Measurements from ENCODE around the gene CLIC4. TPM values are rescaled to one million over a fixed set of nuclear protein-coding genes. Genes with fewer than 3 reads are reported as not detected.
A peak's percentile ranks its signal among the peaks of the same experiment; 100 is the strongest.

CLIC4 gene
- total and polyA plus RNA-seq, 10 of the 15 experiments (the other 5 are each of a cell fraction or from before 2014, with no cell fraction given): 20.4 to 107 (median 69.6) TPM

DNA sequence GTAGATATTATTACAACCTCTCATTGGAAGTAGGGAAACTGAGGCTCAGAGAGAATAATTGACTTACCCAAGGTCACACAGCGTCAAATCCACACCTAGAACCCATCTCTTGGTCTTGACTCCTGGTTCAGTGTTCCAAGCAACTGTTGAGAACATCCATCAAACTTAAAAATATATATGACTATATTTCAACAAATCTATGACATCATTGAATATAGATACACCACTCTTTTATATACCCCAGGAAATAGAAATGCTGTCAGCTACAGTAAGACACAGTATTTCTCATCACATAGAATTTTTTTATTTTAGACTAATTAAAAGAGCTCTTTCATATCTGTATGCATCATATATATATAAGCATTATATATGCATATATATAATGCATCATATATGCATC is 127.9 kb downstream of the CLIC4 start:
- 7% methylated on average over 1 of the region's 1 CpG for WGBS (ENCODE audit: insufficient coverage, insufficient replicate concordance, low lambda C conversion rate, missing lambda C conversion rate)
- FAIRE-seq (no peak), DNase-seq (ENCODE audit: low read depth, low spot score) (no peak), ATAC-seq (no peak)
- ChIA-PET POLR2A (no interaction called here), SMC1A (ENCODE audit: uncharacterized antibody, unreplicated experiment) (interaction anchor here (1.0 to 1.7 kb wide), 2 partner anchors 14 to 164 kb away, joined by 3 to 4 read pairs; no protein-coding TSS in a partner anchor), RAD21 (ENCODE audit: unreplicated experiment) (no interaction called here), CTCF (no interaction called here)
- Histone ChIP-seq H2AFZ (ENCODE audit: control insufficient read depth, low read depth, low read length) (no peak overlapping the region), H3K9me3 (replicated peaks; ENCODE audit: control insufficient read depth, insufficient read depth, low read length) (peaks cover under 1% of the 10 kb centered on the region; the same call in 2 of the 3 replicates), H3K27ac (ENCODE audit: control insufficient read depth, insufficient read depth) (no peak overlapping the region), H3K4me3 (no peak overlapping the region), H3K4me1 (ENCODE audit: control insufficient read depth, insufficient read depth, low read length) (peaks cover 7% of the 10 kb centered on the region), H3K9ac (ENCODE audit: control insufficient read depth, insufficient read depth, low read length) (no peak overlapping the region), H3K4me2 (ENCODE audit: control insufficient read depth, insufficient read depth) (no peak overlapping the region), H3K79me2 (ENCODE audit: control insufficient read depth, insufficient read depth, low read length) (no peaks in the 10 kb centered on the region), H4K20me1 (ENCODE audit: control insufficient read depth, insufficient read depth) (no peaks in the 10 kb centered on the region), H3K27me3 (replicated peaks in 1 of 2; ENCODE audit: control insufficient read depth in 2 of 2, insufficient read depth in 2 of 2, low read length in 1 of 2) (no peaks in the 10 kb centered on the region; a peak in 1 of 4 replicates), H3K36me3 (ENCODE audit: control insufficient read depth in 2 of 2, insufficient read depth in 2 of 2, low read length in 1 of 2) (no peaks in the 10 kb centered on the region)
- in situ Hi-C loops (cut with MboI) (no loop called here), intact Hi-C loops (cut with micrococcal nuclease; ENCODE audit: unreplicated experiment) (no loop called here)
- TF ChIP-seq SP1 (IDR thresholded peaks at IDR 0.05; ENCODE audit: low read depth, low read length): no peak
- TF ChIP-seq, protein P1, sequence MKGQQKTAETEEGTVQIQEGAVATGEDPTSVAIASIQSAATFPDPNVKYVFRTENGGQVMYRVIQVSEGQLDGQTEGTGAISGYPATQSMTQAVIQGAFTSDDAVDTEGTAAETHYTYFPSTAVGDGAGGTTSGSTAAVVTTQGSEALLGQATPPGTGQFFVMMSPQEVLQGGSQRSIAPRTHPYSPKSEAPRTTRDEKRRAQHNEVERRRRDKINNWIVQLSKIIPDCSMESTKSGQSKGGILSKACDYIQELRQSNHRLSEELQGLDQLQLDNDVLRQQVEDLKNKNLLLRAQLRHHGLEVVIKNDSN (IDR thresholded peaks at IDR 0.05; ENCODE audit: borderline replicate concordance, extremely low read length, insufficient read depth, low read depth, low read length): no peak
- peak; percentile 56 for TF ChIP-seq ATF7 (IDR thresholded peaks at IDR 0.05; ENCODE audit: low read depth)
- no TSS peak for BruUV-seq (replicated peaks)

DNA sequence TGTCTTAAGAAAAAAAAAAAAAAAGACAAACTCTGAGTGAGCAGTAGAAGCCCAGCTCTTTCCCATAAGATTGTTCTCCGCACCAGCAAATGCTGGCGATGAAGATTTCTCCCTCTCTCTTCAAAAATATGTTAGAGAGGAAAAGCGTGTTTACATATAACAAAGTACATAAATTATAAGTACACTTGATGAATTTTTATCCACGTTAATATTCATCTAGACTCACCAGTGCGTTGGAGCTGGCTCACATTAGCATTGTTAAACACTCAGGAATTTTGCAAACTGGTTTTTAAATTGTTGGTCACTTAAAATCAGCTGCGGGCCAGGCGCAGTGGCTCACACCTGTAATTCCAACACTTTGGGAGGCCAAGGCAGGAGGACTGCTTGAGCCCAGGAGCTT is 128.8 kb downstream of the CLIC4 start:
- Histone ChIP-seq H3K79me2 (ENCODE audit: control insufficient read depth, insufficient read depth, low read length) (no peaks in the 10 kb centered on the region), H3K4me2 (ENCODE audit: control insufficient read depth, insufficient read depth) (no peak overlapping the region), H3K4me1 (ENCODE audit: control insufficient read depth, insufficient read depth, low read length) (peaks cover 7% of the 10 kb centered on the region), H4K20me1 (ENCODE audit: control insufficient read depth, insufficient read depth) (no peaks in the 10 kb centered on the region), H3K4me3 (no peak overlapping the region), H3K36me3 (ENCODE audit: control insufficient read depth in 2 of 2, insufficient read depth in 2 of 2, low read length in 1 of 2) (no peaks in the 10 kb centered on the region), H3K9me3 (replicated peaks; ENCODE audit: control insufficient read depth, insufficient read depth, low read length) (peaks cover 2% of the 10 kb centered on the region; the same call in 2 of the 3 replicates), H3K9ac (ENCODE audit: control insufficient read depth, insufficient read depth, low read length) (no peak overlapping the region), H3K27ac (ENCODE audit: control insufficient read depth, insufficient read depth) (no peak overlapping the region), H2AFZ (ENCODE audit: control insufficient read depth, low read depth, low read length) (no peak overlapping the region), H3K27me3 (replicated peaks in 1 of 2; ENCODE audit: control insufficient read depth in 2 of 2, insufficient read depth in 2 of 2, low read length in 1 of 2) (no peaks in the 10 kb centered on the region; a peak in 2 of 4 replicates)
- FAIRE-seq (no peak), DNase-seq (ENCODE audit: low read depth, low spot score) (no peak), ATAC-seq (no peak)
- TF ChIP-seq, protein P2, sequence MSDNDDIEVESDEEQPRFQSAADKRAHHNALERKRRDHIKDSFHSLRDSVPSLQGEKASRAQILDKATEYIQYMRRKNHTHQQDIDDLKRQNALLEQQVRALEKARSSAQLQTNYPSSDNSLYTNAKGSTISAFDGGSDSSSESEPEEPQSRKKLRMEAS (IDR thresholded peaks at IDR 0.05; ENCODE audit: low read depth, low read length): no peak
- TF ChIP-seq, protein P3, sequence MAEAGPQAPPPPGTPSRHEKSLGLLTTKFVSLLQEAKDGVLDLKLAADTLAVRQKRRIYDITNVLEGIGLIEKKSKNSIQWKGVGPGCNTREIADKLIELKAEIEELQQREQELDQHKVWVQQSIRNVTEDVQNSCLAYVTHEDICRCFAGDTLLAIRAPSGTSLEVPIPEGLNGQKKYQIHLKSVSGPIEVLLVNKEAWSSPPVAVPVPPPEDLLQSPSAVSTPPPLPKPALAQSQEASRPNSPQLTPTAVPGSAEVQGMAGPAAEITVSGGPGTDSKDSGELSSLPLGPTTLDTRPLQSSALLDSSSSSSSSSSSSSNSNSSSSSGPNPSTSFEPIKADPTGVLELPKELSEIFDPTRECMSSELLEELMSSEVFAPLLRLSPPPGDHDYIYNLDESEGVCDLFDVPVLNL (IDR thresholded peaks at IDR 0.05; ENCODE audit: low read depth, low read length): no peak
- TF ChIP-seq HDAC6 (IDR thresholded peaks at IDR 0.05; ENCODE audit: unreplicated experiment): no peak
- no peak for TF ChIP-seq CHD2 (IDR thresholded peaks at IDR 0.05; ENCODE audit: borderline replicate concordance, low read depth, low read length)
- TF ChIP-seq POLR2AphosphoS2 (IDR thresholded peaks at IDR 0.05; ENCODE audit: low read depth, low read length): no peak
- TF ChIP-seq ZNF384 (IDR thresholded peaks at IDR 0.05; ENCODE audit: borderline replicate concordance, low read depth, low read length): no peak
- TF ChIP-seq SPI1 (IDR thresholded peaks at IDR 0.05; ENCODE audit: borderline replicate concordance, insufficient read depth, low read depth, low read length): no peak
- TF ChIP-seq TBL1XR1 (IDR thresholded peaks at IDR 0.05; ENCODE audit: low read depth, low read length): no peak
- ChIA-PET CTCF (interaction anchor here (1.1 kb wide), 1 partner anchor 24 kb away, joined by 3 read pairs; no protein-coding TSS in a partner anchor), RAD21 (ENCODE audit: unreplicated experiment) (interaction anchor here (0.6 kb wide), 1 partner anchor 347 kb away, joined by 3 read pairs; no protein-coding TSS in a partner anchor), SMC1A (ENCODE audit: uncharacterized antibody, unreplicated experiment) (interaction anchor here (0.6 kb wide), 1 partner anchor 27 kb away, joined by 3 read pairs; no protein-coding TSS in a partner anchor), POLR2A (no interaction called here)
- intact Hi-C loops (cut with micrococcal nuclease; ENCODE audit: unreplicated experiment): no loop called here
- 67% methylated on average over 7 of the region's 7 CpGs for WGBS (ENCODE audit: insufficient coverage, insufficient replicate concordance, low lambda C conversion rate, missing lambda C conversion rate)
- no TSS peak for BruUV-seq (replicated peaks)
- in situ Hi-C loops (cut with MboI): no loop called here
